Measurements from ENCODE around the gene ZKSCAN2. TPM values are rescaled to one million over a fixed set of nuclear protein-coding genes. Genes with fewer than 3 reads are reported as not detected.

ZKSCAN2 gene
- total and polyA plus RNA-seq, 4 donors, result 0.47 to 3.4 (median 1.7) TPM

- H3K9ac ChIP-seq (ENCODE audit: low read depth in 1 of 2, low read length in 2 of 2), result peak overlapping the region in 1 of 2 donors; percentile 34
- WGBS, result 40% methylated on average over 4 of the region's 4 CpGs
- H3K27me3 ChIP-seq (ENCODE audit: control insufficient read depth in 4 of 4, insufficient read depth in 4 of 4, low read length in 3 of 4), result no peaks in the 10 kb centered on the region
- no peak overlapping the region for H3K27ac ChIP-seq (ENCODE audit: low read depth in 1 of 2, low read length in 2 of 2)
- no peak for DNase-seq (ENCODE audit: low spot score)
- peak overlapping the region in 2 of 3 donors; percentile 65 to 80 for H3K4me3 ChIP-seq (ENCODE audit: low read depth in 1 of 3, low read length in 3 of 3)
- no peaks in the 10 kb centered on the region for H3K9me3 ChIP-seq (ENCODE audit: control insufficient read depth in 4 of 4, low read length in 3 of 4)
- H3K36me3 ChIP-seq (ENCODE audit: control insufficient read depth in 4 of 4, insufficient read depth in 3 of 4, low read depth in 1 of 4, low read length in 3 of 4), result peaks cover 0 to 7% (median 5%) of the 10 kb centered on the region in 4 donors
- TF ChIP-seq NR2F2 (IDR thresholded peaks at IDR 0.05), result no peak
- TF ChIP-seq JUND (IDR thresholded peaks at IDR 0.05), result no peak
- no peak for TF ChIP-seq FOXA1 (IDR thresholded peaks at IDR 0.05)
- no peak for TF ChIP-seq RAD21 (IDR thresholded peaks at IDR 0.05)
- no peak for TF ChIP-seq CTCF (IDR thresholded peaks at IDR 0.05; ENCODE audit: low read depth, low read length, missing input control)
- no peak for TF ChIP-seq ZBTB33 (IDR thresholded peaks at IDR 0.05)
- no peak for TF ChIP-seq REST (IDR thresholded peaks at IDR 0.05)
- no peak for TF ChIP-seq RXRA (IDR thresholded peaks at IDR 0.05)
- TF ChIP-seq ATF3 (IDR thresholded peaks at IDR 0.05), result no peak
- TF ChIP-seq FOXA2 (IDR thresholded peaks at IDR 0.05), result no peak
- no peak for TF ChIP-seq HNF4G (IDR thresholded peaks at IDR 0.05)
- TF ChIP-seq SP1 (IDR thresholded peaks at IDR 0.05), result no peak
- TF ChIP-seq HNF4A (conservative IDR thresholded peaks at IDR 0.05), result no peak
- TF ChIP-seq YY1 (IDR thresholded peaks at IDR 0.05), result no peak
- TF ChIP-seq EGR1 (IDR thresholded peaks at IDR 0.05; ENCODE audit: low read depth in 2 of 2), result no peak
- TF ChIP-seq MAX (IDR thresholded peaks at IDR 0.05), result no peak
- H3K4me1 ChIP-seq (ENCODE audit: control insufficient read depth in 4 of 4, insufficient read depth in 4 of 4, low read length in 3 of 4), result peaks cover 0 to 24% (median 21%) of the 10 kb centered on the region in 4 donors
Observed at GRCh38 chr16:25258861-25259179, 1.2 kb upstream of the ZKSCAN2 start.
